GM18519 (cell line): ENCODE data around the gene TRABD2B.

Source experiments
- ATAC-seq: cut with Tn5 transposase; IDR thresholded peaks from one replicate; pipeline ENCODE4 v1.9.1; 2021; ENCODE audit warnings: mild to moderate bottlenecking, moderate library complexity; ENCODE audit not compliant: unreplicated experiment, low FRiP score

The TRABD2B gene

DNA sequence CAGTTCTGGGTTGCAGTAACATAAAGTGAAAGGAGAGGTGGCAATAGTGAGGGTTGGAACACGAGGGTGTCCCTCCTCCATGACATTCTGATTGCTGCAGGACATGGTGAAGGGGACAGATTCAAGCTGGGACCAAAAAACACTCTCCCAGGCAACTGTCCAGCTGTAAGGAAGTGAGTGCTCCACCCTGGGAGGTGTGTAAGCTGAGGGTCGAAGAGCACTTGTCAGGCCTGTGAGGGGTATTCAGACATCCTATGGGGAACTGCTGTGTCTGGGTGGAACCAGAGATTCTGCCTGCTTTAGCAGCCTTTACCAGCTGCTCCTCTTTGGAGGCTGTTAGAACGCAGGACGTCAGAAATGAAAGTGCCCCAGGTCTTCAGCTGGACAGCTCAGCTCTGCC, 212.1 kb downstream of the TRABD2B start:
- ATAC-seq = no peak

DNA sequence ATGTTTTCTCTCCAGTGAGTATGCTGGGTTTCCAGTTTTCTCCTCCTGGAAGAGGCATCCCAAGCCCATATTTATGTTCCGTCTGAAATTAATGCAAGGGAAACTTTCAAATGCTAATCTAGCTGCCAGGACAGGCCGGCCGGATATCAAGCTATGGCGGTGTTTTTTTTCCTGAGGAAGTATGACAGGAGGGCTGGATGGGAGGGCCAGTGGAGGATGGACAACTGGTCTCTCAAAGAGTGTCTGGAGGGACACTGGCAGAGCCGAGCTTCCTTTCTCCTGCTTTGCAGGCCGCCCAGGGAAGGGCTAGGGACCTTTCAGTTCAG, 212.7 kb downstream of the TRABD2B start:
- no peak for ATAC-seq

DNA sequence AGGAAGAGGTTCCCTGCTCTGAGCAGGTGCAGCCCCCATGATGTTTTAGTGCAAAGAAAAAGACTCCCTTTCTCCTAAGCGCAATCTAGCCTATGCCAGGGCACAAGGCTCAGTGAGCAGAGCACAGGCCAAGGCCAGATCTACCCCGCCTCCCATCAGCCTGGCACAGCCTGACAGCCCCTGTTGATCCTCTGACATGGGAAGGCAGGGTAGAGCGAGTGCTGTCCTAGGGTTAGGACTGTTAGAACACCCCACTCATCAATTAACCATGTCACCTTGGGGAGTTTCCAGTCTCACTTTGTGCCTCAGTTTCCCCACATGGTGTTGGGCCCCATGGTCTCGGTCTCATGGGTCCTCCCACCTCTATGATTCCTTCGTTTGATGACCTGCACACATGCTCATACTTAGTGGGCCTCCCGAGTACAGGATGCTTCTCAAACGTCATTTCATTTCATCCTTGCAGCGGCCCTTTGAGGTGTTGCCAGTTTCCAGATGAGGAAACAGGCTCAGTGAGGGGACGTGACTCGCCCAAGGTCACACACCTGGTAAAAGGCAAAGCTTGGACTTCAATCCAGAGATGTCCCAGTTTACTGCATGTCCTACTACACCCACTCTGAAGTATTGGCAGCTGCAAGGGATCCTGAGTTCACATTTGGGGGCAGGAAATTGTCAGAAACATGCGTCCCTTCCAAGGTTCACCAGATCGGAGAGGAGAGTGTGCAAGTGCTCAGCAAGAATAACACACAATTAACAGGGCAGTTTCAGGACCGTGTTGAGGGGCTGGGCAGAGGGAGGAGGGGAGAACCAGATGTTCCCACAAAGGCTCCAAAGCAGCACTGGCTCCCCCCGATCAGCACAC, 213.3 kb downstream of the TRABD2B start:
- no peak for ATAC-seq

DNA sequence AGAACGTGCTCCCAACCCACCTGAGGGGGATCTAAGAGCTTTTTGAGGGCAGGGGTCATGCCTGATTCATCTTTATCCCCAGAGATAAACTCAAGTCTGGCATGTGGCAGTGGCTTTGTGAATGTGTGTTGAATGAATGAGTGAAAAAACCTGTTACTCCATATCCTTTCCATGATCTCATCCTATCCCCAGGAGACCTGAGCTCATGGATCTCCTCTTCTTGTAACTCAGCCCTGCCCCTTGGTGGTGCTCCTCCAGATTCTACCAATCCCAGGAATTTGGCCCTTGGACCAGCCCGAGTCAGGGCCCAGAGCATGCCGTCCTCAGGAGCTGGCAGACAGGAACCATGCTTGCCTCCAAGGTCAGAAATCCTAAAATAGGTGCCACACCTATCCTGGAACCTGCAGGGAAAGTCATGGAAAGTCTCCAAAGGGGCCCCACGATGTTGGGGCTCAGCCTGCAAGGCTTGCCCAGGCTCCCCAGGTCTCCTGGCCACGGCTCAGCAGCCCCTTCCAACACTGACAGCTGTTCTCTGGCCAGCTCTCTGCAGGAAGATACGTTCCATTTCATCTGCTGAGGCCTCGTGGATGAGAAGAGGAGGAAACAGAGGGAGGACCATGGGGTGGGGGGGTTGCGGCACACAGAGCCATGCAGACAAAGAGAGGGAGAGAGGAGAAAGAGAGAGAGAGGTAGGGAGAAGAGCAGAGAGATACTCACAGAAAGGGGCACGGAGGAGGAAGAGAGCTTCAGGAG, 214.6 kb downstream of the TRABD2B start:
- ATAC-seq = no peak

DNA sequence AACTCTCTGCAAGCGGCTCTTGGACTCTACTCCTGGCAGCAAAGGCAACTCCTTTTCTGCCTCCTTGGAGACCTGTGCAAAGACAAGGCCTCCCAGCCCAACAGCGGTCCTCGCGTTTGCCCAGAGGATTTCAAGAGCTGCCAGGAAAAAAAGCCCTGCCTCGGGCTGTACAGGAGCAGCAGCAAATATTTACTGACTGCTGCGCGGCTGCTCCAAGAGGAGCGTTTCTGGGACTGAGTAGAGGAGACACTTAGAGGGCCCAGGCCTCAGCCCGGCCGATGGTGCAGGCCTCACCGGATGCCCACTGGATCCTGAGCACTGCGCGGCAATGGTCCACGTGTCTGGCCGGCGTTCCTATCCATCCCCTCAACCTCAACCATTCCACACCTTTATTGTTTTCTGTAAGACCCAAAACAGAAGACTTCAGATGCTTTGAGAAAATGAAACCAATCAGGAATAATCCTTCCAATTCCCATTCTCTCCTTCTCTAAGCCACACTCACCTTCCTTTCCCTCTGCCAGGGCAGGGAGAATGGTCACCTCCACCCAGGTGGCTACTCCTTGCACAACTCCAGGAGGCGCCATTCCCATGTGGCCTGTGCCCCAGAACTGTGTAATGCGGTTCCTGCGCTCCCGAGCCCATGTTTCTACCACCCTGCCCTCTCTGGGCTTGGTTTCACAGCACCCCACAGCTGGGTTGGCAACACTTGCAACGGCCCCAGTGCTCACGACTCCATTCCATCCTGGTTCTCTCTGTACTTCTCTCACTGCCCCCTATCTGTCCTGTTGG, 215.8 kb downstream of the TRABD2B start:
- no peak for ATAC-seq

DNA sequence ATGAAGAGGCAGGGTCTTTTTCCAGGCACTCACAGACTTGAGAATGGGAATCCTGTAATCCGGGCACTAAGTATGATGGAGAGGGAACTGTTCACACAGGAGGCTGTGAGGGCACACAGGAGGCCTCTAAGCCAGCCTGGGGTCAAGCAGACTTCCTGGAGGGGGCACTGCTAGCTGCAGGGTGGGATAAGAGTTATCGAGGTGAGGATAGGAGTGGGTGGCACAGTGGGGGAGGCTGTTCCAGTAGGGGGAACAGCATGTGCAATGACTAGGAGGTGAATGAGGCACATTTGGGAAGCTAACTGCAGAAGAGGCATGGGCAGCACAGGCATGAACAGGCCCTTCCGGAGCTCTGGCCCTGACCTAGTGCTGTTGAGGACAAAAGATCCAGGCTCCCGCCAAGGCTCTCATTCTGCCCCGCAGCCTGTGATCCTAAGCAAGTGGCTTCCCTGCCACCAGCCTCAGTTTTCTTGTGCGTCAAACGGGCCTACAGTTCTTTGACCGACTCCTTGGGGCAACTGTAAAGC, 216.7 kb downstream of the TRABD2B start:
- ATAC-seq = no peak

DNA sequence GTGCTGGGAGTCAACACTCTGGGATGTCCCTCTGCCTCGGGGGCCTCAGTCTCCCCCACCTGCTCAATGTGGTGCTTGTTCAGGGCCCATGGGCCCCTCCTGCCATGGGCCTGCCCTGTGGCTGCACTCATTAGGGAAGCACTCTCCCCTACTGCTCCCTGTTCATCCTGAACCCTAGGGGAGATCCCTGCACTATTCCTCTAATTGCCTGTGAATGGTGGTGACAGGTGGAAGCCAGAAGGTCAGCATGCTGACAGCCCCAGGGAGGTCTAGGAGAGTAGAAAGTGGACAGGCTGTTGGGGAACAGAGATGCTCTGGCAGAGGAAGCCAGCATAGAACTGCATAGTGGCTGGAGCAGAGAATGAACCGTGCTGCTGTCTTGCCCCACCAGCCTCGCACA, 217.6 kb downstream of the TRABD2B start:
- ATAC-seq = no peak

DNA sequence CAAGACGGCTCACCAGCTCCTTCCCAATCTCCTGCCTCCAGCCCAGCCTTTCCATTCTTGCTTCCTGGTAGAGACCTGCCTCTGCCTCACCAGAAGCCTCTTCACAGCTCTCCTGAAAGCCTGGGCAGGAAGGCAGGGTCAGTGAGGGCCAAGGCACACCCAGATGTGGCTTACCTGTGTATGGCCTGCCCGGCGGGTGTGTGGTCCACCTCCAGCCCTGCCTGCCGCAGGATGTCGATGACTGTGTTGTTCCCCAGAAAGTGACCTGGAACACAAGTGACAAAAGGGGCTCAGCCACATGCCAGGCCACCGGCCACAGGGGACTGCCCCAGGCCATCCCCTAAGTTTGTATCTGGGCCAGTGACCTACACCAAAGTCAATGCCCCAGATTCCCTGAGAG, 218.9 kb downstream of the TRABD2B start:
- ATAC-seq = no peak

DNA sequence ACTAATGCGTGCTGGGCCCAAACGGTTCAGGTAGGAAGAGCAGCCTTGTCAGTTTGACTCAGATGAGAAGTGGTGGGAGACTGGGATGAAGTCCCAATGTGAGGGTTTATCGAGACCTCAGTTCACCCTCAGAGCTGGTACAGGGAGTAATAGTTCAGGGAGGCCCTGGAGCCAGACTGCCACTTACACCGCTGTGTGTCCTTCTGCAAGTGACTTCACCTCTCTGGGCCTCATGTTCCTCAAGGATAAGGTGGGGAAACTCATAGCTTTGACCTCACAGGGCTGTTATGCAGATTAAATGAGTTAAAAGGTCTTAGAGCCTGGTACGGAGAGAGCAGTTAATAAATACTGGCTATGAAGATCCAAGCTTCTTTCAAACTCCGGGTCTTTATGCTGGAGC, 219.9 kb downstream of the TRABD2B start:
- no peak for ATAC-seq

DNA sequence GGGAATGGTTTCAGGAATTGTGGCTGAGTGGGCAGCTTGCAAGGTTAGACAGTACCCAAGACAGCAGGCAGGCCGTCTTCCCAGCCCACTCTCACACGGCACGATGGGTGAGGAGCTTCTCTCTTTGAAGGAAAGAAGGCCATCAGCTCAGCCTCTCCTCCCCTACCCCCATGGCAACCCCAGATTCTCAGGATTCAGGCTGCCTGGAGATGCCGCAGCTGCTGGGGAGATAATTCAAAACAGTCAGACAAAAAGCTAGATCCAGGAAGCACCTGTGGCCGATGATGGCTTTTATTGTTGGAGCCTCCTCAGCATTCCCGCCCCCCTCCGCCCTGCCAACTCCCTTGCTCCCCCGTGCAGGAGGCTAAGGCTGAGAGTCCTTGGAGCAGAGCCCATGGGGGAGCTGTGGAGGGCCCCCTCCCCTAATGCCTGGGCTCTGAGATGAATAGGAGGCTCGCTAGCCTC, 220.5 kb downstream of the TRABD2B start:
- ATAC-seq = no peak

DNA sequence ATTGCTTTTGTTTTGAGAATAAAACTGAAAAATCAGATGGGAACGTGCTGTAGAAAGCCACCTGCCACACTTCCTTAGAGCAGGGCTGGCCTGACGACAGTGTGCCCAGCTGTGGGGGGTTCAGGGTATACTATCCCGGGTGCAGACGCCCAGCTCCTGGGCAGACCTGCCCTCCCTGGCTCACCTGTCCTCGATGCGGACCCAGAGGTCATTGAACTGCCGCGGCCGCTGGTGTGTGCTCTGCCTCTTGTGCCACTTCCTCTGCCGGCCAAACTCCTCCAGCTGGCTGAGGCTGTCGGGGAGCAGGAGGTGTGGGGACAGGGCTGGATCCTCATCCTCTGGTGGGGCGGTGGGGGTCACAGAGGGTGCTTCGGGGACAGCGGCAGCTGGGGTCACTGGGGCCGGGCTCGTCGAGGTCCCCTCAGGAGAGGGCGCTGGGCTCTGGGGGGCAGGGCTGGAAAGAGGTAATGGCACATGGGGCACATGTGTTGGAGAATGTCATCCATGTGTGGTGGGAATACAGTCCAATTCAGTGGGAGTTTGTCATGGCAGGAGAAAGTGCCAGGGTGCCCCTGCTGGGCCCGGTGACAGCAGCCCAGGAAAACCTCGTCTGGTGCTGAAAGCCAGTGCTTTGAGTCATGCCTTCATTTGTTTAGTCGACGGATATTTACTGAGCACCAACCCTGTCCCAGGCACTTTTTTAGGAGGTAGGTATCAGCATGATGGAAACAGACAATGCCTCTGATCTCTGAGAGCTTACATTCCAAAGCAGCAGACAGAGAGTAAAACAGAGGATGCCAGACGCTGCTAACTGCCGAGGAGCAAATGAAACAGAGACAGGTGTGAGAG, 222.0 kb downstream of the TRABD2B start:
- ATAC-seq = no peak

DNA sequence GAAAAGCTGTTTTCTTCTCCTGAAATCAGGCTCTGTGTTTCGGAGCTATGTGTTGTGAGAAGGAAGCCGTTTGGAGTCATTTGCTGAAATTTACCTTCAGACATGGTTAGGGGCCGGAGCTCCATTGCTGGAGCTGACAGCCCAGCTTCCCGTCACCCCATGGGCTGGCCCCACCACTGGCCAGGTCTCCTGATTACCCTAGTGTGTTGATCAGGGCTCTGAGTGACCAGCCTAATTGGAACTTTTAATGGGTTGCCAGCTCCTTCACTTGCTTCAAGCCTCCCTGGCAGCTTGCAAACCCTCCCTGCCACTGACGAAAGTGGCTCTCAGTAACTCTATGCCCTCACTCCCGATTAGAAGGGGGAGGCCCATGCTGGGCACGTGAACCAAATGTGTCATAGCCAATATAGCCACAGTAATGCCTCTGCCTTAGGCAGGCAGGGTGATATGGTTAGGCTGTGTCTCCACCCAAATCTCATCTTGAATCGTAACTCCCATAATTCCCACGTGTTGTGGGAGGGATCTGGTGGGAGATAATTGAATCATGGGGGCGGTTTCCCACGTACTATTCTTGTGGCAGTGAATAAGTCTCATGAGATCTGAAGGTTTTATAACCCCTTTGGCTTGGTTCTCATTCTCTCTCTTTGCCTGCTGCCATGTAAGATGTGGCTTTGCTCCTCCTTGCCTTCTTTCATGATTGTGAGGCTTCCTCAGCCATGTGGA, 224.1 kb downstream of the TRABD2B start:
- ATAC-seq = no peak

DNA sequence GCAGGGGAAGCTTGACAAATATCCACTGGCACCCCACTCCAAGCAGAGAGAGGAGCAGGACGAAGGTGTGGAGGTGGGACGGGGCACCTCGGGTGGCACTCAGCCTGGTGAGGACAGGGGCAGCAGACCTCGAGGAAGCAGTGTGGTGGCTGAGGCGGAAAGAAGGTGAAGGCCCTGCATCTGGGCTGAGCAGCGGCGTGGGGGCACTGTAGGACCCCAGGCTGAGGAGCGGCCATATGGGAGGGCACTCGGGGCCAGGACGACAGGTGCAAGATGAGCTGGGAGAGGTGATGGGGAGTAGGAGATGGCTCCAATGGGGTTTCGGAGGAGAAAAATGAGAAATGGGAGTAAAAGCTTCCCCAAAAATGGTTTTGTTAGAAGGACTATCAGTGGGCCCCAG, 224.9 kb downstream of the TRABD2B start:
- no peak for ATAC-seq

DNA sequence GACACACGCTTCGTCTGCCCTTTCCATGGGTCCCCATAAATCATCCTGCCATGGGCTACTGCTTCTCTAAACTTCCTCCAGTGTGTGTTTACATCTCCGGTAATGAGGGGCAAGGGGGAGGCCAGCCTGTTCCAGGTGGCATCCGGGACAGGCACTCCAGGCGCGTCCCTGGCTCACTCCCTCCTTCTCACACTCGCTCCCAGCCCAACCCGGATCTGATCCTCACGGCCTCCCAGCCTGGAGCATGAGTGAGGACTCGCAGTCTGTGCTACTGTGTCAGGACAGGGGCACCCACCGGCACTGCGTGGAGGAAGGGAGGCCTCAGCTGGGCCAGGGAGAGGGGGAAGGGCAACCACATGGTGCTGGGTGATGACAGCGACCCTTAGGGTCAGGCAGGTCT, 225.4 kb downstream of the TRABD2B start:
- ATAC-seq = no peak

DNA sequence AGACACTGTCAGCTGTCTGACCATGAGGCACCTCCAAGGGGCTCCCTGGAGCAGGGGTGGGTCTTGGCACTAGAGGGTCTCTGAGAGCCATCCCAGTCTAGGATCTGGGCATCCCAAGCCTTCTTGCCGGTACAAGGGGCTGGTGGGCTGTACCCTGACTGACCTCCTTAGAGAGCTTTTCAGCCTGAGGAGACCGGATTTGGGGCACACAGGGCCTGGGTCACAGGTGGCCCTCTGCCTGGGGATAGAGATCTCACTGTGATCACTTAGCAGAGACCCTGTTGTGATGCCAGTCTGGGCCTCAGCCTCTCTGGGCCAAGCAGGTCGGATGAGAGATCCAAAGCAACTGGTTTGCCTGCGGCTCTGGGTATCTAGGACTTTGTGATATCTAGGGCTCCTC, 227.2 kb downstream of the TRABD2B start:
- ATAC-seq = no peak

DNA sequence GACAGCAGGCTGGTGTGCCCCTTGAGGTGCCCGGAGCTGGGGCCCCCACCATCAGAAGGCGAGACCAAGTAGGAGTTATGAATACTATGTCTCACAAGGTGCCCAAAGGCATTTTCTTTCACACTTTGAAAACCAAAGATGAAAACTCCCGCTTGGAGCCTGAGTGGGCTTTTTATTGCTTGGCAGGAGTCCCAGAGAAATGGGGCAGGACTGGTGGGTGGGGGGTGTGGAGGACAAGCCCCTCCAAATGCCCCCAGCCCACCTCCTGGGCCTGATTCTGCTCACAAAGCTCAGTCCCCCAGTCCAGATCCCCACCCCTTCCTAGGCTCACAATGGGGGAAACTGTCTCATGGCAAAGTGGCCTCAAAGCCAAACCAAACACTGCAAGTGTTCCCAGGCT, 227.9 kb downstream of the TRABD2B start:
- no peak for ATAC-seq

DNA sequence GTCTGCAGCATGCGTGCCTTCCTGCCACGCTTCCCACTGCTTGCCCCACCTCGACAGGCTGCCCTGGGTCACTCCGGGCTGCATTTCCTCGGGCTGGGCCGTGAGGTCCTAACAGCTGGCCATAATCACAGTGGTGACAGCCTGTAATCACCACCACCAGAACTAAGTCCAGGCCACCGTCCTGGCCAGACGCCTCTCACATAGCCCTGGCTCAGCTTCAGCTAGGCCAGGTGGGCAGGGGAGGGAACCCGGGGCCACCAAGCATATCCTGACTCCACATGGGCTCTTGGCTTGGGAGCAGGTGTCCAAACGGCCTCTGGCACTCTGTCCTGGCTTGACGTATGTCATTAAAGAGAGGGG, 229.5 kb downstream of the TRABD2B start:
- no peak for ATAC-seq

DNA sequence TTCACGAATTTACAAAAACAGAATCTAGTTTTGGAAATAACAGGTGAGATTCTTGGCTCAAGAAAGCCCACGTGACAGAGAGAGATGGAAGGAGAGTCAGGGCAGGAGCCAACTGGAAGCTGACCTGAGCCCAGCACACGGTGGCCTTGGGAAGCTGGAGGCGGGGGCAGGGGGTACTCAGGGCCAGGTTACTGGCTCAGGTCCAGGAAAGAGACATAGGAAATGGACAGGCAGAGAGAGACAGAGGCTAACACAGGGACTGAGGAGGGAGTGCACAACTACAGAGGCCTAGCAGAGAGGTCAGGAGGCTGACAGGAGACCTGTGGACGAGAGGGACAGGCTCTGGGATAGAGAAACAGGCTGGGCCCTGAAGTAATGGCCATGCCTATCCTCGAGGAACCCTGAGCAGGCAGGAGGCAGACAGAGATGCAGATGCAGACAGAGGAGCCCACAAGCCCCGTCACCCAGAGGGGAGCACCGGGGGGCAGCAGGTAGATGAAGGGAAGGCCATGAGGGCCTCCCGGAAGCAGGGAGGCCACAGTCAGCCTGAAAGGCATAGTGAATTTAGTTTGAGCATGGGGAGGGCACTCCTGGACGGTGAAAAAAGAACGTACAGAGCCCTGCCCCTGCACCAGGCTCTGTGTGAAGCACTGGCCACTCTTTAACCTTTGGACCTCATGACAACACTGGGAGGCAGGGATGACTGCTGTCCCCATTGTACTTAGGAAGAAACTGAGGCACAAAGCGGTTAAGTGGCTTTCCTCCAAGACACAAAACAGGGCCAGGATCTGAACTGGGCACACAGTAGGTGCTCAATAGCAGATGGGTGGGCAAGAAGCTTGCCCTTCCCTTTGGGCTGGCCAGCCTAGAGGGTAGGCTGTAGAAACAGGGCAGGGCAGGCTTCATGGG, 230.1 kb downstream of the TRABD2B start:
- ATAC-seq = no peak
